HG02981 (cell line): ENCODE results near the gene BLNK.
"Not testable (repeated sequence)": the region's sequence is repeated elsewhere in the genome, so short reads cannot be mapped to it uniquely, and the experiment has no call there.

ENCODE experiments used
- ATAC-seq: cut with Tn5 transposase; IDR thresholded peaks from one replicate; pipeline ENCODE4 v1.9.1; 2021; ENCODE audit warnings: mild to moderate bottlenecking, moderate library complexity; ENCODE audit not compliant: unreplicated experiment

BLNK gene

GRCh38 chr10:96271016-96271815 is at the start of gene BLNK:
BLNK (minus strand) TSS chr10:96271569; CDS start chr10:96271398, 171 bp downstream.
- peak; percentile 77 for ATAC-seq

GRCh38 chr10:96319754-96320474 is 48.5 kb upstream of the BLNK start:
- no peak for ATAC-seq

GRCh38 chr10:96317067-96317833 is 45.9 kb upstream of the BLNK start:
- no peak for ATAC-seq

GRCh38 chr10:96313344-96313743 is 42.0 kb upstream of the BLNK start:
- no peak for ATAC-seq

GRCh38 chr10:96311180-96311715 is 39.9 kb upstream of the BLNK start:
- no peak for ATAC-seq

GRCh38 chr10:96310321-96310669 is 38.9 kb upstream of the BLNK start:
- no peak for ATAC-seq

GRCh38 chr10:96309628-96310320 is 38.4 kb upstream of the BLNK start:
- no peak for ATAC-seq

- ATAC-seq, result not testable (repeated sequence)
Observed at GRCh38 chr10:96308854-96309253, 37.5 kb upstream of the BLNK start.

GRCh38 chr10:96306516-96306915 is 35.1 kb upstream of the BLNK start:
- no peak for ATAC-seq

GRCh38 chr10:96305019-96305418 is 33.6 kb upstream of the BLNK start:
- ATAC-seq, result no peak

- no peak for ATAC-seq
Observed at GRCh38 chr10:96304230-96304629, 32.9 kb upstream of the BLNK start, which contains the start of gene DNTT. DNTT (plus strand) TSS chr10:96304434; CDS start chr10:96304498, 64 bp downstream.

- no peak for ATAC-seq
Observed at GRCh38 chr10:96301616-96302015, 30.2 kb upstream of the BLNK start.

GRCh38 chr10:96299383-96299782 is 28.0 kb upstream of the BLNK start:
- no peak for ATAC-seq

- no peak for ATAC-seq
Observed at GRCh38 chr10:96298362-96298761, 27.0 kb upstream of the BLNK start.

- no peak for ATAC-seq
Observed at GRCh38 chr10:96297486-96297885, 26.1 kb upstream of the BLNK start.

- no peak for ATAC-seq
Observed at GRCh38 chr10:96295475-96295874, 24.1 kb upstream of the BLNK start.

GRCh38 chr10:96292971-96293920 is 21.9 kb upstream of the BLNK start:
- peak; percentile 52 for ATAC-seq

GRCh38 chr10:96290368-96291133 is 19.2 kb upstream of the BLNK start:
- ATAC-seq, result no peak
